ENCODE measurements around the gene LSM14A.

GRCh38 chr19:34217952-34218817 lies 45.9 kb downstream of the LSM14A start:
- no peak for TF ChIP-seq CTCF (IDR thresholded peaks at IDR 0.05)
- TF ChIP-seq EP300 (IDR thresholded peaks at IDR 0.05) = no peak
- TF ChIP-seq POLR2AphosphoS5 (IDR thresholded peaks at IDR 0.05) = no peak
